WTC11 (cell line): Measurements from ENCODE around the gene PKP4. TPM values are rescaled to one million over a fixed set of nuclear protein-coding genes. Genes with fewer than 3 reads are reported as not detected.

Experiments used
- ATAC-seq: fragments of 200-7000 bp; cut with Tn5 transposase; 2 replicates; pipeline ENCODE4 v1.10.0; 2021; ENCODE audit warnings: mild to moderate bottlenecking, moderate library complexity
- CTCF ChIA-PET: fragments of 300-600 bp; sonication (Branson Sonifier 250); formaldehyde crosslinking; loops from one replicate; lab custom pipeline; 2021; ENCODE audit warnings: antibody characterized with exemption; lab: Charles Lee
- POLR2A ChIA-PET: fragments of 350-600 bp; sonication (Branson Sonifier 250); formaldehyde crosslinking; loops from one replicate; lab custom pipeline; 2021; ENCODE audit warnings: antibody characterized with exemption; lab: Charles Lee
- DNase-seq: peaks from one replicate; pipeline ENCODE4 v3.0.0; 2021; ENCODE audit warnings: low spot score
- H3K27ac Mint-ChIP-seq: 2 replicates; pipeline ENCODE4 v1.8.0; 2021; ENCODE audit warnings: mixed read lengths
- H3K27me3 Mint-ChIP-seq: 2 replicates; pipeline ENCODE4 v1.8.0; 2021; ENCODE audit warnings: low read depth, mild to moderate bottlenecking, moderate library complexity, mixed read lengths
- H3K36me3 Mint-ChIP-seq: 2 replicates; pipeline ENCODE4 v1.8.0; 2021; ENCODE audit warnings: mixed read lengths
- H3K4me1 Mint-ChIP-seq: 2 replicates; pipeline ENCODE4 v1.8.0; 2022; ENCODE audit warnings: mixed read lengths
- H3K4me3 Mint-ChIP-seq: 2 replicates; pipeline ENCODE4 v1.8.0; 2021; ENCODE audit warnings: mild to moderate bottlenecking, moderate library complexity, mixed read lengths
- H3K9me3 Mint-ChIP-seq: 2 replicates; pipeline ENCODE4 v1.8.0; 2021; ENCODE audit warnings: mixed read lengths
- ATF1 ChIP-seq: sonication (generic); formaldehyde crosslinking; IDR thresholded peaks from 2 replicates; pipeline ENCODE4 v1.8.1; 2023; ENCODE audit warnings: mild to moderate bottlenecking, moderate library complexity, missing genetic modification reagents
- ATF2 ChIP-seq: sonication (generic); formaldehyde crosslinking; IDR thresholded peaks from 2 replicates; pipeline ENCODE4 v1.8.1; 2022; ENCODE audit warnings: low read depth, missing genetic modification reagents, borderline replicate concordance
- CBFB ChIP-seq: sonication (generic); formaldehyde crosslinking; IDR thresholded peaks from 2 replicates; pipeline ENCODE4 v1.8.1; 2022; ENCODE audit warnings: mild to moderate bottlenecking, low read depth, missing genetic modification reagents
- ELF4 ChIP-seq: sonication (generic); formaldehyde crosslinking; IDR thresholded peaks from 2 replicates; pipeline ENCODE4 v1.8.1; 2022; ENCODE audit warnings: low read depth, mild to moderate bottlenecking, moderate library complexity, missing genetic modification reagents
- GRHL2 ChIP-seq: fragments of 250-450 bp; sonication (Bioruptor Pico); IDR thresholded peaks from 2 replicates; pipeline ENCODE4 v1.8.0; 2022; ENCODE audit warnings: mild to moderate bottlenecking, moderate library complexity; ENCODE audit not compliant: insufficient replicate concordance, severe bottlenecking
- GTF2I ChIP-seq: fragments of 250-450 bp; sonication (Bioruptor Pico); conservative IDR thresholded peaks from 2 replicates; pipeline ENCODE4 v1.4.0; 2021; ENCODE audit warnings: mild to moderate bottlenecking
- MXD4 ChIP-seq: fragments of 250-450 bp; sonication (Bioruptor Pico); IDR thresholded peaks from 2 replicates; pipeline ENCODE4 v1.8.0; 2021; ENCODE audit warnings: mild to moderate bottlenecking, moderate library complexity, borderline replicate concordance
- ZNF121 ChIP-seq: sonication (generic); formaldehyde crosslinking; IDR thresholded peaks from 2 replicates; pipeline ENCODE4 v1.8.0; 2023; ENCODE audit warnings: missing genetic modification reagents
- ZNF232 ChIP-seq: sonication (generic); formaldehyde crosslinking; IDR thresholded peaks from 2 replicates; pipeline ENCODE4 v1.8.0; 2022; ENCODE audit warnings: mild to moderate bottlenecking, missing genetic modification reagents
- total RNA-seq: library from RNA; stranded (reverse); gene quantifications from 3 replicates; pipeline ENCODE4 v1.2.3, GENCODE V29; 2021
- TF ChIP-seq, protein P1 (sequence below): sonication (generic); formaldehyde crosslinking; IDR thresholded peaks from 2 replicates; pipeline ENCODE4 v1.8.0; 2023; ENCODE audit warnings: mild to moderate bottlenecking, missing genetic modification reagents
- TF ChIP-seq, protein P2 (sequence below): fragments of 200-600 bp; IDR thresholded peaks from 2 replicates; pipeline ENCODE4 v1.8.0; 2022; ENCODE audit warnings: antibody characterized with exemption
- TF ChIP-seq, protein P3 (sequence below): fragments of 250-450 bp; sonication (Bioruptor Pico); conservative IDR thresholded peaks from 2 replicates; pipeline ENCODE4 v1.9.0; 2021; ENCODE audit warnings: mild to moderate bottlenecking
- TF ChIP-seq, protein P4 (sequence below): sonication (generic); formaldehyde crosslinking; IDR thresholded peaks from 2 replicates; pipeline ENCODE4 v1.8.1; 2022; ENCODE audit warnings: missing genetic modification reagents, borderline replicate concordance

PKP4 gene
- total RNA-seq, 1 experiment from 2014 or later, result 78.9 TPM

DNA sequence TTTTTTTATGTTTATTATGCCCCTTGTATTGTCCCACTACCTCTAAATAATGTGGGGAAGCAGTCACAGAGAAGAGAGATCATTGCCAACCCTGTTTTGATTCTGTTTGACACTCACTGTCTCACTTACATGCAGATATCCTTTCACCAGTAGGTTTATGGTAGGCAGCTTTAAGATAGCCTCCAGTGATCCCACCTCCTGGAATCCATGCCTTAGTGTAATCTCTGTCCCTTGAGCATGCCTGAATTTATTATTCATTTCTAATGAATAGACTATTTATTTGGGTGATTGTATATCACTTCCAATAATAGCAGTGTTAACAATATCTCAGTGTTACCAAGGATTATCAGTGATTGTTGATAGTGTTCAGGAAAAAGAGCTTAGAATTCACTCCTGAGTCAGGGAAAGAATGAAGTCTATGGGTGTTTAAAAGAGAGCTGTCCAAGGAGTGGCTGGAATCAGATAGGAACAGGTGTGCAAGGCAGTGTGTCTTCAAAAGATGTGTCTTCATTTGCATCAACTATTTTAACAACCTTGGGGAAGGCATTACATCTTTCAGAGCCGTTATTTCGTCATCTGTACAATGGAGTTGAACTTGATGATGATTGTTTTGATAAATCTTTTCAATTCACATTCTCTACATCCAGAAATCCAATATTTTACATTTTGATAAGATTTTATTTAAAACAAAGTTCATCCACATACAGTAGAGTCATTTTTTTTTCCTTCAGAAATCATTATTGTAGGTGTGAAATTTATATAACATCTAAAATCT is 31.9 kb downstream of the PKP4 start:
- H3K4me3 Mint-ChIP-seq, result no peak overlapping the region
- no peaks in the 10 kb centered on the region for H3K27me3 Mint-ChIP-seq
- TF ChIP-seq MXD4 (CRISPR knock-in tag) (no peak), ZNF232 (no peak)
- peaks cover 80% of the 10 kb centered on the region for H3K4me1 Mint-ChIP-seq
- H3K27ac Mint-ChIP-seq, result peak overlapping the region; percentile 77
- no peak; the same call in 1 of the 2 replicates for ATAC-seq
- ChIA-PET POLR2A (interaction anchor here (0.6 kb wide), 1 partner anchor 500 kb away, joined by 3 read pairs; no protein-coding TSS in a partner anchor), CTCF (interaction anchor here (0.9 to 2.8 kb wide), 5 partner anchors 14 to 309 kb away, joined by 3 to 17 read pairs (median 4); no protein-coding TSS in a partner anchor)
- H3K36me3 Mint-ChIP-seq, result no peaks in the 10 kb centered on the region
- H3K9me3 Mint-ChIP-seq, result no peaks in the 10 kb centered on the region
- DNase-seq, result no peak

DNA sequence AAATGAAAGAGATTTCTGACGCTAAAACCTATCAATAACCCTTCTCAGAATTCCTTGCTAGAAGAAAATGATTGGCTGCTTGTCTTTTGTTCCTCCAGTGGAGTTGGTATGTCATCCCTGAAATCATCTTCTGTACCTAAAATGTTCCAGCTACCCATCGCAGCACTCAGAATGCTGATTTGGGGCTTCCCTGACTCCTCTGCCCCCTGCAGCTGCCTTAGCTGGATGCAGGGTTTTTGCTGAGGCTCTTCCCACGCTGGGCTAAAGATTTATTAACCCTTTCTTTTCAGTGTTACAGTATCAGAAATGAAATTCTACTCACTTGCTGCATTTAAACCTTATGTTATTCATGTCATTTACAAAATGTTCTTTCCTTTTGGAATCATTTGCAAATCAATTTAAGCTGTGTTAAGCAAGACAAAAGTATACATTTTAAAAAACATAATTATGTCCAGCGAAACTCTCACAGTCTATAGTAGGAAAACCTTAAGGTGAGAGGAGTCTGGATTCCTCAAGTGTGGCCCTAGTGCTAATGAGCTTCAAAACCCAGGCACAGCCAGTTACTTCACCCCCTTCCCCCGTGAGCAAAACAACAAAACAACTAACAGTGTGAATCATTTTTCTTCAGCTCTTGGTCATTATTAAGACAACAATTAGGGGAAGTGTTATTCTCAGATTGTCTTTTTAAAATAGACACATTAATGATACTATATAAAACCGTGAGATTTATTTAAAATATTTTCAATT is 32.8 kb downstream of the PKP4 start:
- H3K4me1 Mint-ChIP-seq, result peaks cover 80% of the 10 kb centered on the region
- DNase-seq (no peak), ATAC-seq (peak; percentile 65)
- H3K9me3 Mint-ChIP-seq, result no peaks in the 10 kb centered on the region
- POLR2A ChIA-PET, result interaction anchor here (0.6 kb wide), 1 partner anchor 499 kb away, joined by 3 read pairs; no protein-coding TSS in a partner anchor
- CTCF ChIA-PET, result interaction anchor here (0.9 to 2.8 kb wide), 6 partner anchors 15 to 298 kb away, joined by 3 to 17 read pairs (median 4); no protein-coding TSS in a partner anchor
- H3K36me3 Mint-ChIP-seq, result no peaks in the 10 kb centered on the region
- H3K27ac Mint-ChIP-seq, result peak overlapping the region; percentile 37
- no peaks in the 10 kb centered on the region for H3K27me3 Mint-ChIP-seq
- H3K4me3 Mint-ChIP-seq, result peak overlapping the region; percentile 10; the same call in 1 of the 2 replicates
- TF ChIP-seq ATF1 (CRISPR knock-in tag) (no peak), MXD4 (CRISPR knock-in tag) (no peak), ZNF121 (CRISPR knock-in tag) (no peak), CBFB (CRISPR knock-in tag) (no peak), GTF2I (CRISPR knock-in tag) (no peak), GRHL2 (no peak), ELF4 (CRISPR knock-in tag) (no peak), ATF2 (CRISPR knock-in tag) (no peak)
- TF ChIP-seq, protein P1, sequence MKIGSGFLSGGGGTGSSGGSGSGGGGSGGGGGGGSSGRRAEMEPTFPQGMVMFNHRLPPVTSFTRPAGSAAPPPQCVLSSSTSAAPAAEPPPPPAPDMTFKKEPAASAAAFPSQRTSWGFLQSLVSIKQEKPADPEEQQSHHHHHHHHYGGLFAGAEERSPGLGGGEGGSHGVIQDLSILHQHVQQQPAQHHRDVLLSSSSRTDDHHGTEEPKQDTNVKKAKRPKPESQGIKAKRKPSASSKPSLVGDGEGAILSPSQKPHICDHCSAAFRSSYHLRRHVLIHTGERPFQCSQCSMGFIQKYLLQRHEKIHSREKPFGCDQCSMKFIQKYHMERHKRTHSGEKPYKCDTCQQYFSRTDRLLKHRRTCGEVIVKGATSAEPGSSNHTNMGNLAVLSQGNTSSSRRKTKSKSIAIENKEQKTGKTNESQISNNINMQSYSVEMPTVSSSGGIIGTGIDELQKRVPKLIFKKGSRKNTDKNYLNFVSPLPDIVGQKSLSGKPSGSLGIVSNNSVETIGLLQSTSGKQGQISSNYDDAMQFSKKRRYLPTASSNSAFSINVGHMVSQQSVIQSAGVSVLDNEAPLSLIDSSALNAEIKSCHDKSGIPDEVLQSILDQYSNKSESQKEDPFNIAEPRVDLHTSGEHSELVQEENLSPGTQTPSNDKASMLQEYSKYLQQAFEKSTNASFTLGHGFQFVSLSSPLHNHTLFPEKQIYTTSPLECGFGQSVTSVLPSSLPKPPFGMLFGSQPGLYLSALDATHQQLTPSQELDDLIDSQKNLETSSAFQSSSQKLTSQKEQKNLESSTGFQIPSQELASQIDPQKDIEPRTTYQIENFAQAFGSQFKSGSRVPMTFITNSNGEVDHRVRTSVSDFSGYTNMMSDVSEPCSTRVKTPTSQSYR, result no peak
- TF ChIP-seq, protein P2, sequence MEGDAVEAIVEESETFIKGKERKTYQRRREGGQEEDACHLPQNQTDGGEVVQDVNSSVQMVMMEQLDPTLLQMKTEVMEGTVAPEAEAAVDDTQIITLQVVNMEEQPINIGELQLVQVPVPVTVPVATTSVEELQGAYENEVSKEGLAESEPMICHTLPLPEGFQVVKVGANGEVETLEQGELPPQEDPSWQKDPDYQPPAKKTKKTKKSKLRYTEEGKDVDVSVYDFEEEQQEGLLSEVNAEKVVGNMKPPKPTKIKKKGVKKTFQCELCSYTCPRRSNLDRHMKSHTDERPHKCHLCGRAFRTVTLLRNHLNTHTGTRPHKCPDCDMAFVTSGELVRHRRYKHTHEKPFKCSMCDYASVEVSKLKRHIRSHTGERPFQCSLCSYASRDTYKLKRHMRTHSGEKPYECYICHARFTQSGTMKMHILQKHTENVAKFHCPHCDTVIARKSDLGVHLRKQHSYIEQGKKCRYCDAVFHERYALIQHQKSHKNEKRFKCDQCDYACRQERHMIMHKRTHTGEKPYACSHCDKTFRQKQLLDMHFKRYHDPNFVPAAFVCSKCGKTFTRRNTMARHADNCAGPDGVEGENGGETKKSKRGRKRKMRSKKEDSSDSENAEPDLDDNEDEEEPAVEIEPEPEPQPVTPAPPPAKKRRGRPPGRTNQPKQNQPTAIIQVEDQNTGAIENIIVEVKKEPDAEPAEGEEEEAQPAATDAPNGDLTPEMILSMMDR, result no peak
- TF ChIP-seq, protein P3, sequence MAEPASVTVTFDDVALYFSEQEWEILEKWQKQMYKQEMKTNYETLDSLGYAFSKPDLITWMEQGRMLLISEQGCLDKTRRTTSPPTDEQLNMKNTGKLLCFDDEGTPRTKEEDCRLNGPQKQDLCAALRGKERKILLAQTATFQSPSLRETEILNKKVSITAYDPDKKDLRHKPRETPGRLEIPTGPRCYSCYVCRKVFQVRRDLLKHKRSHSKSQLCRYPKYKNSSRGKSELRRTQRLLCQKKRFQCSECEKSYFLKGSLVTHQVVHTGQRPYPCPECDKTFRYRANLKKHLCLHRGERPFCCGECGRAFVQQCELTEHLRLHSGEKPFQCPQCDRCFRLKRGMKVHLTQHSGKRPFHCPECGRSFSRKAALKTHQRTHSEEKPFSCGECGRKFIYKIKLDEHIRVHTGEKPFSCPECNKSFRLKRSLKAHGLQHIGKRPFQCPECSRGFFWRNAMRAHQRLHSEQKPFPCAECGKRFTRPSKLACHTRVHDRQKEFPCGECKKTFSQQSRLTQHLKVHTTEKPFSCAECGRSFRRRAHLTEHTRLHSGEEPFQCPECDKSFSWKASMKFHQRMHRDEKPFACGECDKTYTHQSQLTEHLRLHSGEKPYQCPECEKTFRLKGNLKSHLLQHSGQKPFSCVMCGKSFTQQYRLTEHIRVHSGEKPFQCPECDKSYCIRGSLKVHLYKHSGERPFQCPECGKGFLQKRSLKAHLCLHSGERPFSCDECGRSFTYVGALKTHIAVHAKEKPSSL (CRISPR knock-in tag), result no peak
- TF ChIP-seq, protein P4, sequence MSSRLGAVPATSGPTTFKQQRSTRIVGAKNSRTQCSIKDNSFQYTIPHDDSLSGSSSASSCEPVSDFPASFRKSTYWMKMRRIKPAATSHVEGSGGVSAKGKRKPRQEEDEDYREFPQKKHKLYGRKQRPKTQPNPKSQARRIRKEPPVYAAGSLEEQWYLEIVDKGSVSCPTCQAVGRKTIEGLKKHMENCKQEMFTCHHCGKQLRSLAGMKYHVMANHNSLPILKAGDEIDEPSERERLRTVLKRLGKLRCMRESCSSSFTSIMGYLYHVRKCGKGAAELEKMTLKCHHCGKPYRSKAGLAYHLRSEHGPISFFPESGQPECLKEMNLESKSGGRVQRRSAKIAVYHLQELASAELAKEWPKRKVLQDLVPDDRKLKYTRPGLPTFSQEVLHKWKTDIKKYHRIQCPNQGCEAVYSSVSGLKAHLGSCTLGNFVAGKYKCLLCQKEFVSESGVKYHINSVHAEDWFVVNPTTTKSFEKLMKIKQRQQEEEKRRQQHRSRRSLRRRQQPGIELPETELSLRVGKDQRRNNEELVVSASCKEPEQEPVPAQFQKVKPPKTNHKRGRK (CRISPR knock-in tag), result no peak
